GM18873 (cell line): ENCODE results near the gene MALSU1.

Experiments used
- ATAC-seq: cut with Tn5 transposase; IDR thresholded peaks from one replicate; pipeline ENCODE4 v1.9.1; 2021; ENCODE audit warnings: mild to moderate bottlenecking, moderate library complexity, moderate number of reproducible peaks; ENCODE audit not compliant: unreplicated experiment, low FRiP score

MALSU1 gene

GRCh38 chr7:23334482-23335056, 35.4 kb downstream of the MALSU1 start:
- no peak for ATAC-seq

DNA sequence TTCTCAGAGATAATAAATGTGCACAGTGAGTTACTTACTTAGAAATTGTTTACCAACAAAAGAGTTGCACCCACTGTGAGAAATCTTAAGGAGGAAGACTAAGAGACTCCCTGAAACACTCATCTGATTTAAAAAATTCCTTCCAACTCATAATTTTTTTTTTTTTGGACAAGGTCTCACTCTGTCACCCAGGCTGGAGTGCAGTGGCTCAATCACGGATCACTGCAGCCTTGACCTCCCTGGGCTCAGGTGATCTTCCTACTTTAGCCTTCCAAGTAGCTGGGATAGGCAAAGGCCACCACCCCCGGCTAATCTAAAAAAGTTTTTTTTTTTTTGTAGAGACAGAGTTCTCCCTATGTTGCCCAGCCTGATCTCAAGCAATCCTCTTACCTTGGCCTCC, 36.0 kb downstream of the MALSU1 start:
- no peak for ATAC-seq

DNA sequence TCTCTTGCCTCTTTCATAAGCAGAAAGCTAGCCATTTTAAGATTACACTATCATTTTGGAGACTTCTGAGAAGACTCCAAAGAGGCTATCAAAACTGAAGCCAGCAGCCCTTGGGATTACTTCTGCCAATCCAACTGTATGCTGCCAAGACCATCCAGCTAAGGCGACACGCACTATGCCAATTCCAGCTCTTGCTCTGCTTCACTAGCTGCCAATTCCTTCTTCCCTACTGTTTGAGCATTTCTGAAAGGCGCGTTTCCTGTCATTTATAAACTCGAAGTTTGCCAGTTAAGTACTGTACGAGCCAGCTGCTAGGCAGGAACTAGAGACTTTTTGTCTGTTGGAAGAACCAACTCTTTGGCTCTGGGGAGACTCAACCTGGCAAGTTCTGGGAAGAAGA, 36.5 kb downstream of the MALSU1 start:
- no peak for ATAC-seq

DNA sequence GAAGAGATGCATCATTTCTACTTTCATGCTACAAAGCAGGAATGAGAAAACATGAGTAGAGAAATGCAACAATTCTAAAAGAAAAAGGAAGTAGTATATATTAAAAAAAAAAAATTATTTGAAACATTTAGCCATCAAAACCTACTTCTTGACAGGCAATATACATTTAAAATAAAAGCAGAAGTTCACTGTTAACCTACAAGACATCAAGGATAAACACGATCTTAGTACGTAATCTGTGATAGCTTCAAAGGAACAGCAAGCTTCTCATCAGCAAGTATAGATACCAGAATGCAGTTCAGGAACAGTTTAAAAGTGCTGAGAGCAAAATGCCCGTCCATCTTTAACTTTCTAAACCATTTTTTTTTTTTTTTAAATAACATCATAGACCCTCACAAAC, 36.9 kb downstream of the MALSU1 start:
- no peak for ATAC-seq

DNA sequence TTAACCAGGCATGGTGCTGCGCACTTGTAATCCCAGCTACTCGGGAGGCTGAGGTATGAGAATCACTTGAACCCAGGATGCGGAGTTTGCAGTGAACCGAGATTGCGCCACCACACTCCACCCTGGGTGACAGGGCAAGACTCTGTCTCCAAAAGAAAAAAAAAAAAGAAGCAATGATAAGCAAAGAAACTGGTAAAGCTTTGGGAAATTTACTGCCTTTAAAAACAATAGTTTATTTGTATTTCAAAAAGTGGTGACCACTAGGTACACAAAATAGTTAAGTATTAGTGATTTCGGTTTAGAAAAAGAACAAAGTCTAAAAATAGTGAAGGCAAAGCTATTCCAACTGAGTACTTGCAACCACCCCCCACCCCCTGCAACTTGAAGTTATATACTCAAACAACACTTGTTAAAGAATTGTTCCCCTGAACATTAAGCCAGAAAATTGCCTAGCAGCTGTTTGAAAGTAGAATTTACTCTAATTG, 37.7 kb downstream of the MALSU1 start:
- no peak for ATAC-seq

GRCh38 chr7:23337374-23337773, 38.2 kb downstream of the MALSU1 start:
- no peak for ATAC-seq

DNA sequence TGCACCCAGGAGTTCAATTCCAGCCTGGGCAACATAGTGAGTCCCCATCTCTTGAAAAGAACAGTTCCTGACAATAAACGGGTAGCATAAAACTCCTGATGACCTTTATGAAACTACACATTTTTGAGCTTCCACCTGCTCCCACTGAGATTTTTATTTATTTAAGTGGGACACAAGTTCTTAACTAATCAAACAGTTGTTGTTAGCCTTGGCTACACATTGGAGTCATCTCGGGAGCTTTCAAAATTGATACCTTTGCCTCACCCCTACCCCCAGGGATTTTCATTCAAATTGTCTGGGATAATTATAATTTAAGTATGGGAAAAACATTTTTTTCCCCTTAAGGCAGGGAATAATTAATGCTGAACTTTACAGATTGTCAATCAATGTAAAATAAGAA, 39.3 kb downstream of the MALSU1 start:
- ATAC-seq = no peak

- no peak for ATAC-seq
These were observed 39.7 kb downstream of the MALSU1 start for GRCh38 chr7:23338863-23339262.

DNA sequence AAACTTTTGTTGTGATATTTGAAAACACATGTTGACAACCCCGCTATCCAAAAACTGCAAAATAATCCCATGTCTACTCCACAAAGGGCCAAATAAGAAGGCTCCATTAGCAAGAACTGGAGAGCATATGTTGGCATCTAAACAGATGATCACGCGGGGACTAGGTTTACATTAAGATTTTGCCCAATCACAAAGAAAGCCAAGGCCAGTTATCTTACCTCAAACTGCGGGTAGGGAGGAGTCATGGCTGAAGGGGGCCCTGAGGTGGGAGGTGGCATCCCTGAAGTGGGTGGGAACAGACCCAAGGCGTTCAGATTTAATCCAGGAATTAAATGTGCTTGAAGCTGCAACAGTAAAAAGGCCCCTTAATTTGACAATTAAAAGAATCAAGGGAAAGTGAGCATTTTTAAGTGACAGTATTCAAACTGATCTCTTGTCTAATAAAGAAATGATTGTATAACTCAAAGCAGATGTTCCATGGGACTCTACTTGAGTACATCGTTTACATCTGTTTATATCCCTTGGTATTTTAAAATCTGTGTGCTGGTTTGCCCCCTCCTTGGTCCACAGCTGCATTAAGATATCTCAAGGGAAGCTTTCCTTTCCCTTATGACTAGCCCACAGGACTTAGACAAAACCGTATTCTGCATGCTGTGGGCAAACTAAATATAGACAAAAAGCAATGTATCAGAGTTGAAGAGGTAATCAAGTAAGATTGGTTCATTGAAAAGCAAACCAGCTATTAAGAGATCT, 42.9 kb downstream of the MALSU1 start:
- ATAC-seq = no peak

GRCh38 chr7:23343102-23343501, 44.0 kb downstream of the MALSU1 start:
- no peak for ATAC-seq

- no peak for ATAC-seq
These were observed 44.8 kb downstream of the MALSU1 start for GRCh38 chr7:23343806-23344475.

DNA sequence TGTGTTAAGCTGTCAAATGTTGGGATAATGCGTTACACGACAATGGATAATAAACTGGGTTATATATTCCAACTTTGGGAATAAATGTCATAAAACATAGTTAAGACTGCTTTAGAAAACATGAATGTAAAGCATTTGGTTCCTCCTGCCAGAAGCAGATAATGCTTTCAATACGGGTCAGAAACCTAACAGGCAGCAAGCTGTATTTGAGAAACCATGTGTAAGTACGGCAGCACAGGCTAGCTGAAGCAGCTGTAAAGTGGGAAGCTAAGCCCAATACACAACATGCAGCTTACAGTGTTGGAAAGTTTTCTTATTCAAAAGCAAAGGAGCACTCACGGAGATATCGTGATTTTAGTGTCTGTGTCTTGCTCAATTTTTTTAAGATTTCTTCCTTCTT, 46.5 kb downstream of the MALSU1 start:
- ATAC-seq = no peak

GRCh38 chr7:23346316-23346715, 47.2 kb downstream of the MALSU1 start:
- ATAC-seq = no peak

DNA sequence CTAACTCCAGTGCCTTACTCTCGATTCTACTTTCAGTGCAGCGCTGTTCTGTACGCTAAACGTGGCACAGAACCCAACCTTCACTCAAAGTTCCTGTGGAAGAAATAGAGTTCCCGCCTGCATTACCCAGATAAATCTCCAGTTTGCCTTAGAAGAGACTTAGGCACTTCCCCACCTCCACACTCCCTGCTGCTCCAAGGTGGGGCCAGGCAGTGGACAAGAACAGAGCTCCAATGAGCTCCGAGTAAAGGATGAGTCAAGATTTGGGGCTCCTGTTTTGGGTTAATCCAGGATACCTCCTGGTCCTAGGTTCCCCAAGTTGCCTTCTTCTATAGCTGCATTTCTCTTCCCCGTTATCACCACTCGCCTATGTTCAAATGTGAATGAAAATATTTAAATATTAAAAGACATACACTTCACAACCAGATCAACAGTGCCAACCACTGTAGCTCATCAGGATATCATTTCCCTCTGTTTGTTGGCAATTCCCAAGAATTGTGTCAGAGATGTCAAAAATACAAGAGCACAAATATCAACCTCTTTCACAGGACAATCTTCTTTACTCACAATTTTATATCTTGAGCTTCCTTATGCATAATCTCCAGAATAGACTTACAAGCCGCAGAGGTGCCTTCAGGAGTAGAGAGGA, 48.0 kb downstream of the MALSU1 start:
- no peak for ATAC-seq

DNA sequence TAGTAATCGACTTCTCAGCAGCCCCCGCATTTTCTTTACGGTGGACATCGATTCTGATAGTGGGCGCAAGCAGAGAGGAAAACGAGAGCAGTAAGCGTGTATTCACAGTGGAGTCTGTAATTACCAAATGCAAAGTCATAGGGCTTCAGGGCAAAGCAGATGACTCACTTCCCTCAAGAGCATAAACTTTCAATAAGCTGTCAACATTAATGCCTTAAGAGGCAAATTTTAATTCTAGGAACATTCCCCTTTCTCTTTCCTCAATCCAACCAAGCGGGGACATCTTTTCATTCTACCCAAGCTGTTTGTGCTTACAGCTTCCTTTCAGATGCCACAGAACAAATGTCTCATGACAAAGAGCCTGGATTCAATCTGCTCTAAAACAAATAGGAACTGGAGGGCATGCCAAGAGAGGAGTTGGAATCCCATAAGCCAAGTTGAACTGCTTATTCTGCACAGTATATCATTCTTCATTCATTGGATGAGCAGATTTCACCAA, 48.6 kb downstream of the MALSU1 start:
- ATAC-seq = no peak

GRCh38 chr7:23349484-23350157, 50.5 kb downstream of the MALSU1 start:
- no peak for ATAC-seq

- ATAC-seq = no peak
These were observed 51.3 kb downstream of the MALSU1 start for GRCh38 chr7:23350466-23350865.

- no peak for ATAC-seq
These were observed 54.0 kb downstream of the MALSU1 start for GRCh38 chr7:23353172-23353571.

- ATAC-seq = no peak
These were observed 57.0 kb downstream of the MALSU1 start for GRCh38 chr7:23356168-23356567.

- no peak for ATAC-seq
These were observed 57.6 kb downstream of the MALSU1 start for GRCh38 chr7:23356726-23357125.
